ENCODE data around the gene PCDHB11.
"Not testable (repeated sequence)": the region's sequence is repeated elsewhere in the genome, so short reads cannot be mapped to it uniquely, and the experiment has no call there.

Gene PCDHB11

GRCh38 chr5:141245250-141245717, 45.9 kb downstream of the PCDHB11 start, which contains the start of gene PCDHB15:
Gene PCDHB15 (plus strand): TSS chr5:141245395. CDS start chr5:141245579, 184 bp downstream.
- in situ Hi-C loops (cut with MboI; ENCODE audit: low sequenced_read_pairs, unreplicated experiment) = no loop called here
- DNase-seq (ENCODE audit: low spot score) = no peak
- no peak for TF ChIP-seq CTCF (IDR thresholded peaks at IDR 0.05; ENCODE audit: borderline replicate concordance, control extremely low read depth, extremely low read depth, insufficient read depth, missing control alignments)

GRCh38 chr5:141246971-141247370, 47.5 kb downstream of the PCDHB11 start:
- DNase-seq (ENCODE audit: low spot score); in situ Hi-C loops (cut with MboI; ENCODE audit: low sequenced_read_pairs, unreplicated experiment): not testable (repeated sequence)

GRCh38 chr5:141247434-141247833, 48.0 kb downstream of the PCDHB11 start:
- in situ Hi-C loops (cut with MboI; ENCODE audit: low sequenced_read_pairs, unreplicated experiment) = not testable (repeated sequence)

GRCh38 chr5:141250576-141250975, 51.1 kb downstream of the PCDHB11 start:
- in situ Hi-C loops (cut with MboI; ENCODE audit: low sequenced_read_pairs, unreplicated experiment) = no loop called here
- DNase-seq (ENCODE audit: low spot score) = no peak
- TF ChIP-seq CTCF (IDR thresholded peaks at IDR 0.05; ENCODE audit: borderline replicate concordance, control extremely low read depth, extremely low read depth, insufficient read depth, missing control alignments) = no peak

More at GRCh38 chr5:141247434-141247833, 48.0 kb downstream of the PCDHB11 start:
- not testable (repeated sequence) for DNase-seq (ENCODE audit: low spot score)
